HG02884 (cell line): ENCODE results near the gene TRPC1.
"Not testable (repeated sequence)": the region's sequence is repeated elsewhere in the genome, so short reads cannot be mapped to it uniquely, and the experiment has no call there.

Experiments
- ATAC-seq: cut with Tn5 transposase; IDR thresholded peaks from one replicate; pipeline ENCODE4 v1.9.1; 2021; ENCODE audit warnings: mild to moderate bottlenecking, moderate library complexity; ENCODE audit not compliant: unreplicated experiment

The TRPC1 gene

GRCh38 chr3:142723968-142724681 lies at the start of gene TRPC1:
TRPC1 (plus strand) TSS chr3:142724034; CDS start chr3:142724560, 526 bp downstream.
- peak; percentile 92 for ATAC-seq

- ATAC-seq: no peak
Measured at GRCh38 chr3:142676151-142676550, 47.7 kb upstream of the TRPC1 start.

- no peak for ATAC-seq
Measured at GRCh38 chr3:142680710-142681109, 43.1 kb upstream of the TRPC1 start.

- ATAC-seq: no peak
Measured at GRCh38 chr3:142690613-142691012, 33.2 kb upstream of the TRPC1 start.

- ATAC-seq: no peak
Measured at GRCh38 chr3:142691527-142691926, 32.3 kb upstream of the TRPC1 start.

GRCh38 chr3:142693136-142693853 lies 30.5 kb upstream of the TRPC1 start:
- ATAC-seq: no peak

- ATAC-seq: no peak
Measured at GRCh38 chr3:142694225-142694624, 29.6 kb upstream of the TRPC1 start.

GRCh38 chr3:142705198-142705597 lies 18.6 kb upstream of the TRPC1 start:
- ATAC-seq: no peak

- no peak for ATAC-seq
Measured at GRCh38 chr3:142706321-142707127, 17.3 kb upstream of the TRPC1 start.

GRCh38 chr3:142709207-142709606 lies 14.6 kb upstream of the TRPC1 start:
- ATAC-seq: no peak

GRCh38 chr3:142714882-142715281 lies 9.0 kb upstream of the TRPC1 start:
- not testable (repeated sequence) for ATAC-seq

GRCh38 chr3:142716102-142716501 lies 7.7 kb upstream of the TRPC1 start:
- ATAC-seq: no peak

- ATAC-seq: no peak
Measured at GRCh38 chr3:142723665-142723967, 218 bp upstream of the TRPC1 start.

GRCh38 chr3:142724682-142725356 lies 985 bp downstream of the TRPC1 start:
- ATAC-seq: peak; percentile 17

- ATAC-seq: no peak
Measured at GRCh38 chr3:142725357-142725739, 1.5 kb downstream of the TRPC1 start.

- no peak for ATAC-seq
Measured at GRCh38 chr3:142726017-142726416, 2.2 kb downstream of the TRPC1 start.

- ATAC-seq: no peak
Measured at GRCh38 chr3:142732066-142732465, 8.2 kb downstream of the TRPC1 start.

GRCh38 chr3:142734834-142735233 lies 11.0 kb downstream of the TRPC1 start:
- no peak for ATAC-seq

- no peak for ATAC-seq
Measured at GRCh38 chr3:142735462-142735861, 11.6 kb downstream of the TRPC1 start.

GRCh38 chr3:142738396-142738795 lies 14.6 kb downstream of the TRPC1 start:
- no peak for ATAC-seq

- no peak for ATAC-seq
Measured at GRCh38 chr3:142746646-142747045, 22.8 kb downstream of the TRPC1 start.
